Measurements from ENCODE around the gene KCNA10.

KCNA10 gene

DNA sequence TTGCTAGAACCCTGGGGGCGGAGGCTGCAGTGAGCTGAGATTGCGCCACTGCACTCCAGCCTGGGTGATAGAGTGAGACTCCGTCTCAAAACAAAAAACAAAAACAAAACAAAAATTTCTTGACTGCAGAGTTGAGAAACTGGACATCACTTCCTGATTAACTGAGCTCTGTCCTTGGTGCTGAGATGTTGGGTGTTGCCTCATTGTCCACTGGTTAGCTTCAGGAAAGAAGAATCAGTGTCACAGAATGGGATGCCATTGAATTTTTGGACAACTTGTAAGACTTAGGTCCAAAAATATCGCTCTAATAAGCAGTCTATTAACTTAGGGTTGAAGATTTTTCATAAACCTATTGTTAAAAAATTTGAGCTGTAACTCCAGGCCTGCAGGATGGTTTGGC is 23.8 kb upstream of the KCNA10 start:
- DNase-seq: no peak
- TF ChIP-seq, protein P1, sequence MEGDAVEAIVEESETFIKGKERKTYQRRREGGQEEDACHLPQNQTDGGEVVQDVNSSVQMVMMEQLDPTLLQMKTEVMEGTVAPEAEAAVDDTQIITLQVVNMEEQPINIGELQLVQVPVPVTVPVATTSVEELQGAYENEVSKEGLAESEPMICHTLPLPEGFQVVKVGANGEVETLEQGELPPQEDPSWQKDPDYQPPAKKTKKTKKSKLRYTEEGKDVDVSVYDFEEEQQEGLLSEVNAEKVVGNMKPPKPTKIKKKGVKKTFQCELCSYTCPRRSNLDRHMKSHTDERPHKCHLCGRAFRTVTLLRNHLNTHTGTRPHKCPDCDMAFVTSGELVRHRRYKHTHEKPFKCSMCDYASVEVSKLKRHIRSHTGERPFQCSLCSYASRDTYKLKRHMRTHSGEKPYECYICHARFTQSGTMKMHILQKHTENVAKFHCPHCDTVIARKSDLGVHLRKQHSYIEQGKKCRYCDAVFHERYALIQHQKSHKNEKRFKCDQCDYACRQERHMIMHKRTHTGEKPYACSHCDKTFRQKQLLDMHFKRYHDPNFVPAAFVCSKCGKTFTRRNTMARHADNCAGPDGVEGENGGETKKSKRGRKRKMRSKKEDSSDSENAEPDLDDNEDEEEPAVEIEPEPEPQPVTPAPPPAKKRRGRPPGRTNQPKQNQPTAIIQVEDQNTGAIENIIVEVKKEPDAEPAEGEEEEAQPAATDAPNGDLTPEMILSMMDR (IDR thresholded peaks at IDR 0.05): no peak
- no peak overlapping the region for H3K4me3 ChIP-seq

DNA sequence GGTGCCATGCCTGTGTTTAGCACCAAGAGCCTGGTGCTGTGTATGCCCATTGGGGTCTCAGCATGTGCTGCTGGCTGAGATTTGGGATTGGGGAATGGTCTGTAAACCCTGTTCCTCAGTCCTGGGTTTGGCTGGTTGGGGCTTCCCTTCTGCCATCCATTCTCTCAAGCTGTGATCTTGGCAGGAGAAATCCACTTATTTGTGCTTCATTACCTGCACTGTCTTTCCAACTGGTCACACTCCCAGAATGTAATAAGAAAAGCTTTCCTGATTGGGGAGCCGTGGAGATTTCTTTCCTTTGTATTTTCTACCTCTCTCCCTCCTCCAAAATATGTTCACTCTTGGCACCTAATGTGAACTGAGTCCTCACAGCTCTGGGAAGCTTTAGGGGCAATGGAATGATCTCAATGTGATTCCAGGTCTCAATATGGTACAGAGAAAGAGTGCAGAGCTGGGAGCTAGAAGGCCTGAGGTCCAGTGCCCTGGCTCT is 23.0 kb upstream of the KCNA10 start:
- intact Hi-C loops (cut with DNase I; ENCODE audit: low total_unique reads): no loop called here
- Histone ChIP-seq H3K36me3 (no peaks in the 10 kb centered on the region), H3K27ac (no peak overlapping the region), H3K27me3 (peaks cover 0 to 9% of the 10 kb centered on the region in 2 donors), H3K4me3 (no peak overlapping the region), H3K9me3 (no peaks in the 10 kb centered on the region), H3K4me1 (no peaks in the 10 kb centered on the region)
- no peak for DNase-seq
- TF ChIP-seq, protein P1 (IDR thresholded peaks at IDR 0.05): no peak

More for the DNA sequence above, 23.8 kb upstream of the KCNA10 start:
- H3K36me3 ChIP-seq: no peaks in the 10 kb centered on the region
- H3K4me1 ChIP-seq: no peaks in the 10 kb centered on the region
- H3K9me3 ChIP-seq: no peaks in the 10 kb centered on the region
- intact Hi-C loops (cut with DNase I; ENCODE audit: low total_unique reads): no loop called here
- H3K27me3 ChIP-seq: peaks cover 0 to 12% of the 10 kb centered on the region in 2 donors
- no peak overlapping the region for H3K27ac ChIP-seq

- DNase-seq: no peak
- Histone ChIP-seq H3K27ac (no peak overlapping the region), H3K4me1 (no peaks in the 10 kb centered on the region), H3K36me3 (no peaks in the 10 kb centered on the region), H3K4me3 (no peak overlapping the region), H3K9me3 (no peaks in the 10 kb centered on the region), H3K27me3 (peaks cover 0 to 9% of the 10 kb centered on the region in 2 donors)
- TF ChIP-seq, protein P1 (IDR thresholded peaks at IDR 0.05): no peak
- intact Hi-C loops (cut with DNase I; ENCODE audit: low total_unique reads): no loop called here
These were observed 22.1 kb upstream of the KCNA10 start for GRCh38 chr1:110540891-110541685.

GRCh38 chr1:110538921-110539320 is 19.9 kb upstream of the KCNA10 start:
- intact Hi-C loops (cut with DNase I; ENCODE audit: low total_unique reads): no loop called here
- TF ChIP-seq, protein P1 (IDR thresholded peaks at IDR 0.05): no peak
- H3K27ac ChIP-seq: no peak overlapping the region
- no peaks in the 10 kb centered on the region for H3K9me3 ChIP-seq
- no peak overlapping the region for H3K4me3 ChIP-seq
- no peaks in the 10 kb centered on the region for H3K4me1 ChIP-seq
- H3K36me3 ChIP-seq: no peaks in the 10 kb centered on the region
- peak in 1 of 2 donors; percentile 34 for DNase-seq
- H3K27me3 ChIP-seq: peaks cover 0 to 9% of the 10 kb centered on the region in 2 donors

DNA sequence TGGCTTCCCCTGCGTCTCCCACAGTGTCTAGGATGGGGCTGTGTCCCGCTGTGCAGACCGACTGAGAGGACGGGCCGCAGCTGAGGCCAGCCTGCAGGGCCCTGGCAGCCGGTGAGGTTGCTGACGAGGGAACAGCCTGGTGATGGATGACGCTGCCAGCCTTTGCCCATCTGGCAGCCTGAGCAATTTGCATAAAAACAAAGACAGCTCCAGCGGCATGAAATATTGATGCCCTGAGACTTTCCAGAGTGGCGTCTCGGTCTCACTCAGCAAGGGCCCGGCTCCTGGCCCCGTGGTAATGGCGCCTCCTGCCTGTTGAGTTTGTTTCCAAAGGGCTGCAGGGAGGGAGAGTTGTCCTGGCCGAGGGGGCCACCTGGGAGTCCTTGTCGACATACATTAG is 19.1 kb upstream of the KCNA10 start:
- Histone ChIP-seq H3K9me3 (no peaks in the 10 kb centered on the region), H3K27me3 (peaks cover 0 to 13% of the 10 kb centered on the region in 2 donors), H3K4me3 (no peak overlapping the region), H3K4me1 (no peaks in the 10 kb centered on the region), H3K27ac (no peak overlapping the region), H3K36me3 (no peaks in the 10 kb centered on the region)
- peak in 1 of 2 donors; percentile 19 for DNase-seq
- intact Hi-C loops (cut with DNase I; ENCODE audit: low total_unique reads): no loop called here
- TF ChIP-seq, protein P1 (IDR thresholded peaks at IDR 0.05): no peak
